B cell (primary cell): Measurements from ENCODE around the gene ELOVL6.

Source experiments
- EZH2 ChIP-seq: IDR thresholded peaks from 2 replicates; pipeline ENCODE4 v1.6.1; 2012; ENCODE audit warnings: borderline replicate concordance, low read depth, mild to moderate bottlenecking, moderate library complexity, low read length; ENCODE audit not compliant: insufficient read depth, poor library complexity, severe bottlenecking
- TF ChIP-seq, protein P1 (sequence below): fragments of 200-600 bp; IDR thresholded peaks from one replicate; pipeline ENCODE4 v1.8.0; 2022; ENCODE audit warnings: antibody characterized with exemption, mild to moderate bottlenecking

DNA sequence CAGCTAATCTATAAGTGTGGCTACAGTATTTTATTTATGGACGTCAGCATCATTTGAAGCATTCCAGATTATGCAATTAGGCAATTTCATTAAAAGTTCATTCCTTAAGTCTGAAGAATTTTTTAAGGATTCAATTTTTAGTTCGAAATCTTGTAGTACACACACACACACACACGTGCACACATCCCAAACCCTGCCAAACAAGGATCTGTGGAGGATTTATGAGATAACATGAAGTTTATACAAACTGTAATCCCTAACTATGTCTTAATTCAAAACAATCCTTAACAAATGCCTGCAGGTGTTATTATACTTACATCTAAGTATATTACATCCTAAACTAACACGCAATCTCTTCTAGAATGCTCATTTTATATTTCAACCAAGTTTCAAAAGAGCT, 105.8 kb downstream of the ELOVL6 start:
- TF ChIP-seq, protein P1, sequence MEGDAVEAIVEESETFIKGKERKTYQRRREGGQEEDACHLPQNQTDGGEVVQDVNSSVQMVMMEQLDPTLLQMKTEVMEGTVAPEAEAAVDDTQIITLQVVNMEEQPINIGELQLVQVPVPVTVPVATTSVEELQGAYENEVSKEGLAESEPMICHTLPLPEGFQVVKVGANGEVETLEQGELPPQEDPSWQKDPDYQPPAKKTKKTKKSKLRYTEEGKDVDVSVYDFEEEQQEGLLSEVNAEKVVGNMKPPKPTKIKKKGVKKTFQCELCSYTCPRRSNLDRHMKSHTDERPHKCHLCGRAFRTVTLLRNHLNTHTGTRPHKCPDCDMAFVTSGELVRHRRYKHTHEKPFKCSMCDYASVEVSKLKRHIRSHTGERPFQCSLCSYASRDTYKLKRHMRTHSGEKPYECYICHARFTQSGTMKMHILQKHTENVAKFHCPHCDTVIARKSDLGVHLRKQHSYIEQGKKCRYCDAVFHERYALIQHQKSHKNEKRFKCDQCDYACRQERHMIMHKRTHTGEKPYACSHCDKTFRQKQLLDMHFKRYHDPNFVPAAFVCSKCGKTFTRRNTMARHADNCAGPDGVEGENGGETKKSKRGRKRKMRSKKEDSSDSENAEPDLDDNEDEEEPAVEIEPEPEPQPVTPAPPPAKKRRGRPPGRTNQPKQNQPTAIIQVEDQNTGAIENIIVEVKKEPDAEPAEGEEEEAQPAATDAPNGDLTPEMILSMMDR: no peak
- no peak for TF ChIP-seq EZH2
